HepG2 (cell line): ENCODE results near the gene HOXD4.

Experiments used
- ETV6 ChIP-seq: sonication (generic); formaldehyde crosslinking; conservative IDR thresholded peaks from 2 replicates; pipeline ENCODE4 v1.4.0; 2020; ENCODE audit warnings: missing genetic modification reagents
- RFX5 ChIP-seq: IDR thresholded peaks from 2 replicates; pipeline ENCODE4 v1.6.1; 2011; ENCODE audit warnings: low read depth, low read length, improper control_type of control experiment
- RXRA ChIP-seq: sonication (generic); formaldehyde crosslinking; IDR thresholded peaks from 2 replicates; pipeline ENCODE4 v1.5.1; 2020; ENCODE audit warnings: missing genetic modification reagents
- SIN3A ChIP-seq: IDR thresholded peaks from 2 replicates; pipeline ENCODE4 v1.6.1; 2011; ENCODE audit warnings: low read depth, mild to moderate bottlenecking, control low read depth, low read length, borderline replicate concordance
- TAF1 ChIP-seq: sonication (generic); formaldehyde crosslinking; IDR thresholded peaks from 2 replicates; pipeline ENCODE4 v1.4.0; 2020; ENCODE audit warnings: missing genetic modification reagents
- ZNF121 ChIP-seq: sonication (generic); formaldehyde crosslinking; IDR thresholded peaks from 2 replicates; pipeline ENCODE4 v1.5.0; 2020; ENCODE audit warnings: mild to moderate bottlenecking, missing genetic modification reagents
- ZNF670 ChIP-seq: sonication (generic); formaldehyde crosslinking; IDR thresholded peaks from 2 replicates; pipeline ENCODE4 v1.8.0; 2022; ENCODE audit warnings: mild to moderate bottlenecking, missing genetic modification reagents, borderline replicate concordance
- TF ChIP-seq, protein P1 (sequence below): sonication (generic); formaldehyde crosslinking; IDR thresholded peaks from 2 replicates; pipeline ENCODE4 v1.8.1; 2023; ENCODE audit warnings: mild to moderate bottlenecking, inconsistent platforms, moderate library complexity, missing genetic modification reagents, borderline replicate concordance
- TF ChIP-seq, protein P2 (sequence below): sonication (generic); formaldehyde crosslinking; IDR thresholded peaks from 2 replicates; pipeline ENCODE4 v1.8.0; 2022; ENCODE audit warnings: mild to moderate bottlenecking, missing genetic modification reagents, borderline replicate concordance
- TF ChIP-seq, protein P3 (sequence below): sonication (generic); formaldehyde crosslinking; IDR thresholded peaks from 2 replicates; pipeline ENCODE4 v1.5.0; 2020; ENCODE audit warnings: mild to moderate bottlenecking, missing genetic modification reagents, moderate library complexity
- TF ChIP-seq, protein P4 (sequence below), 2 experiments: IDR thresholded peaks; 2 replicates each; pipeline ENCODE4 v1.6.1; 2011 to 2012; ENCODE audit warnings: low read length in 2 of 2, borderline replicate concordance in 1 of 2, low read depth in 1 of 2, mild to moderate bottlenecking in 1 of 2, moderate library complexity in 1 of 2
- TF ChIP-seq, protein P5 (sequence below): sonication (generic); formaldehyde crosslinking; IDR thresholded peaks from 2 replicates; pipeline ENCODE4 v1.4.0; 2020; ENCODE audit warnings: missing genetic modification reagents
- TF ChIP-seq, protein P6 (sequence below): sonication (generic); formaldehyde crosslinking; IDR thresholded peaks from 2 replicates; pipeline ENCODE4 v1.4.0; 2020; ENCODE audit warnings: missing genetic modification reagents
- TF ChIP-seq, protein P7 (sequence below): sonication (generic); formaldehyde crosslinking; IDR thresholded peaks from 2 replicates; pipeline ENCODE4 v1.8.0; 2022; ENCODE audit warnings: missing genetic modification reagents, low read depth, mild to moderate bottlenecking, borderline replicate concordance

DNA sequence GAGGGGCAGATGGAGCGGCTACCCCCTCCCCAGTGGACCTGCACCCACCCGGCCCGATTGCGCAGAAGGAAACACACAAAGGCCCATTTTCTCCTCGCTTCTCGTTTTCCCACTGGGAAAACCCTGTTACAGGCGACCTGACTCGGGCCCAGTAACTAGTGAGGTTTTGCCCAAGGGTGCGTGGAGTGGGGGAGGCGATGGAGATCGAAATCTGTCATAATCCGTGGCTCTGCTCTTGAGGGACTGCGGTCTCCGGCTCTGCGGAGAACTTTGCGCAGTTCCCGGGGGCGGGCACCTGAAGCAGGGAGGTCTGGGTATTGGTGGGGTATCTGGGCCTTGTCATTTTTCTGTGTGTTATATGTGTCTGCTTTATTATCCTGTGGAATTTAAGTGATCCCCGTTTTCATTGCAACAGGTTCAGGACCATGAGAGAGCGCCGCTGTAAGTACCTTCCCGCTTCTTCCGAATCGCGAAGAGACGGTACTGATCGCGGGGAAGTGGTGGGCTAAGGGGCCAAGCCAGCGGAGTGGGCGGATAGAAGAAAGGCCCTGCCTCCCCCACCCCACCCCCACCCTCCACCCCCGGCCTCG lies 4.0 kb upstream of the HOXD4 start:
- TF ChIP-seq, protein P1, sequence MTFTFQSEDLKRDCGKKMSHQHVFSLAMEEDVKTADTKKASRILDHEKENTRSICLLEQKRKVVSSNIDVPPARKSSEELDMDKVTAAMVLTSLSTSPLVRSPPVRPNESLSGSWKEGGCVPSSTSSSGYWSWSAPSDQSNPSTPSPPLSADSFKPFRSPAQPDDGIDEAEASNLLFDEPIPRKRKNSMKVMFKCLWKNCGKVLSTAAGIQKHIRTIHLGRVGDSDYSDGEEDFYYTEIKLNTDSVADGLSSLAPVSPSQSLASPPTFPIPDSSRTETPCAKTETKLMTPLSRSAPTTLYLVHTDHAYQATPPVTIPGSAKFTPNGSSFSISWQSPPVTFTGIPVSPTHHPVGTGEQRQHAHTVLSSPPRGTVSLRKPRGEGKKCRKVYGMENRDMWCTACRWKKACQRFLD (CRISPR knock-in tag): no peak
- no peak for TF ChIP-seq RFX5
- TF ChIP-seq, protein P2, sequence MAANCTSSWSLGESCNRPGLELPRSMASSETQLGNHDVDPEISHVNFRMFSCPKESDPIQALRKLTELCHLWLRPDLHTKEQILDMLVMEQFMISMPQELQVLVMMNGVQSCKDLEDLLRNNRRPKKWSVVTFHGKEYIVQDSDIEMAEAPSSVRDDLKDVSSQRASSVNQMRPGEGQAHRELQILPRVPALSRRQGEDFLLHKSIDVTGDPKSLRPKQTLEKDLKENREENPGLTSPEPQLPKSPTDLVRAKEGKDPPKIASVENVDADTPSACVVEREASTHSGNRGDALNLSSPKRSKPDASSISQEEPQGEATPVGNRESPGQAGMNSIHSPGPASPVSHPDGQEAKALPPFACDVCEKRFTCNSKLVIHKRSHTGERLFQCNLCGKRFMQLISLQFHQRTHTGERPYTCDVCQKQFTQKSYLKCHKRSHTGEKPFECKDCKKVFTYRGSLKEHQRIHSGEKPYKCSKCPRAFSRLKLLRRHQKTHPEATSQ: no peak
- TF ChIP-seq ZNF121 (CRISPR knock-in tag): no peak
- TF ChIP-seq RXRA: no peak
- no peak for TF ChIP-seq SIN3A
- TF ChIP-seq, protein P3, sequence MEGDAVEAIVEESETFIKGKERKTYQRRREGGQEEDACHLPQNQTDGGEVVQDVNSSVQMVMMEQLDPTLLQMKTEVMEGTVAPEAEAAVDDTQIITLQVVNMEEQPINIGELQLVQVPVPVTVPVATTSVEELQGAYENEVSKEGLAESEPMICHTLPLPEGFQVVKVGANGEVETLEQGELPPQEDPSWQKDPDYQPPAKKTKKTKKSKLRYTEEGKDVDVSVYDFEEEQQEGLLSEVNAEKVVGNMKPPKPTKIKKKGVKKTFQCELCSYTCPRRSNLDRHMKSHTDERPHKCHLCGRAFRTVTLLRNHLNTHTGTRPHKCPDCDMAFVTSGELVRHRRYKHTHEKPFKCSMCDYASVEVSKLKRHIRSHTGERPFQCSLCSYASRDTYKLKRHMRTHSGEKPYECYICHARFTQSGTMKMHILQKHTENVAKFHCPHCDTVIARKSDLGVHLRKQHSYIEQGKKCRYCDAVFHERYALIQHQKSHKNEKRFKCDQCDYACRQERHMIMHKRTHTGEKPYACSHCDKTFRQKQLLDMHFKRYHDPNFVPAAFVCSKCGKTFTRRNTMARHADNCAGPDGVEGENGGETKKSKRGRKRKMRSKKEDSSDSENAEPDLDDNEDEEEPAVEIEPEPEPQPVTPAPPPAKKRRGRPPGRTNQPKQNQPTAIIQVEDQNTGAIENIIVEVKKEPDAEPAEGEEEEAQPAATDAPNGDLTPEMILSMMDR (CRISPR knock-in tag): no peak
- TF ChIP-seq, protein P4, sequence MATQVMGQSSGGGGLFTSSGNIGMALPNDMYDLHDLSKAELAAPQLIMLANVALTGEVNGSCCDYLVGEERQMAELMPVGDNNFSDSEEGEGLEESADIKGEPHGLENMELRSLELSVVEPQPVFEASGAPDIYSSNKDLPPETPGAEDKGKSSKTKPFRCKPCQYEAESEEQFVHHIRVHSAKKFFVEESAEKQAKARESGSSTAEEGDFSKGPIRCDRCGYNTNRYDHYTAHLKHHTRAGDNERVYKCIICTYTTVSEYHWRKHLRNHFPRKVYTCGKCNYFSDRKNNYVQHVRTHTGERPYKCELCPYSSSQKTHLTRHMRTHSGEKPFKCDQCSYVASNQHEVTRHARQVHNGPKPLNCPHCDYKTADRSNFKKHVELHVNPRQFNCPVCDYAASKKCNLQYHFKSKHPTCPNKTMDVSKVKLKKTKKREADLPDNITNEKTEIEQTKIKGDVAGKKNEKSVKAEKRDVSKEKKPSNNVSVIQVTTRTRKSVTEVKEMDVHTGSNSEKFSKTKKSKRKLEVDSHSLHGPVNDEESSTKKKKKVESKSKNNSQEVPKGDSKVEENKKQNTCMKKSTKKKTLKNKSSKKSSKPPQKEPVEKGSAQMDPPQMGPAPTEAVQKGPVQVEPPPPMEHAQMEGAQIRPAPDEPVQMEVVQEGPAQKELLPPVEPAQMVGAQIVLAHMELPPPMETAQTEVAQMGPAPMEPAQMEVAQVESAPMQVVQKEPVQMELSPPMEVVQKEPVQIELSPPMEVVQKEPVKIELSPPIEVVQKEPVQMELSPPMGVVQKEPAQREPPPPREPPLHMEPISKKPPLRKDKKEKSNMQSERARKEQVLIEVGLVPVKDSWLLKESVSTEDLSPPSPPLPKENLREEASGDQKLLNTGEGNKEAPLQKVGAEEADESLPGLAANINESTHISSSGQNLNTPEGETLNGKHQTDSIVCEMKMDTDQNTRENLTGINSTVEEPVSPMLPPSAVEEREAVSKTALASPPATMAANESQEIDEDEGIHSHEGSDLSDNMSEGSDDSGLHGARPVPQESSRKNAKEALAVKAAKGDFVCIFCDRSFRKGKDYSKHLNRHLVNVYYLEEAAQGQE (IDR thresholded peaks at IDR 0.05; ENCODE audit: borderline replicate concordance in 1 of 2, low read depth in 1 of 2, low read length in 2 of 2): no peak
- no peak for TF ChIP-seq ZNF670
- no peak for TF ChIP-seq ETV6 (CRISPR knock-in tag)
- TF ChIP-seq, protein P5, sequence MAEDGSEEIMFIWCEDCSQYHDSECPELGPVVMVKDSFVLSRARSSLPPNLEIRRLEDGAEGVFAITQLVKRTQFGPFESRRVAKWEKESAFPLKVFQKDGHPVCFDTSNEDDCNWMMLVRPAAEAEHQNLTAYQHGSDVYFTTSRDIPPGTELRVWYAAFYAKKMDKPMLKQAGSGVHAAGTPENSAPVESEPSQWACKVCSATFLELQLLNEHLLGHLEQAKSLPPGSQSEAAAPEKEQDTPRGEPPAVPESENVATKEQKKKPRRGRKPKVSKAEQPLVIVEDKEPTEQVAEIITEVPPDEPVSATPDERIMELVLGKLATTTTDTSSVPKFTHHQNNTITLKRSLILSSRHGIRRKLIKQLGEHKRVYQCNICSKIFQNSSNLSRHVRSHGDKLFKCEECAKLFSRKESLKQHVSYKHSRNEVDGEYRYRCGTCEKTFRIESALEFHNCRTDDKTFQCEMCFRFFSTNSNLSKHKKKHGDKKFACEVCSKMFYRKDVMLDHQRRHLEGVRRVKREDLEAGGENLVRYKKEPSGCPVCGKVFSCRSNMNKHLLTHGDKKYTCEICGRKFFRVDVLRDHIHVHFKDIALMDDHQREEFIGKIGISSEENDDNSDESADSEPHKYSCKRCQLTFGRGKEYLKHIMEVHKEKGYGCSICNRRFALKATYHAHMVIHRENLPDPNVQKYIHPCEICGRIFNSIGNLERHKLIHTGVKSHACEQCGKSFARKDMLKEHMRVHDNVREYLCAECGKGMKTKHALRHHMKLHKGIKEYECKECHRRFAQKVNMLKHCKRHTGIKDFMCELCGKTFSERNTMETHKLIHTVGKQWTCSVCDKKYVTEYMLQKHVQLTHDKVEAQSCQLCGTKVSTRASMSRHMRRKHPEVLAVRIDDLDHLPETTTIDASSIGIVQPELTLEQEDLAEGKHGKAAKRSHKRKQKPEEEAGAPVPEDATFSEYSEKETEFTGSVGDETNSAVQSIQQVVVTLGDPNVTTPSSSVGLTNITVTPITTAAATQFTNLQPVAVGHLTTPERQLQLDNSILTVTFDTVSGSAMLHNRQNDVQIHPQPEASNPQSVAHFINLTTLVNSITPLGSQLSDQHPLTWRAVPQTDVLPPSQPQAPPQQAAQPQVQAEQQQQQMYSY (CRISPR knock-in tag): no peak
- TF ChIP-seq, protein P6, sequence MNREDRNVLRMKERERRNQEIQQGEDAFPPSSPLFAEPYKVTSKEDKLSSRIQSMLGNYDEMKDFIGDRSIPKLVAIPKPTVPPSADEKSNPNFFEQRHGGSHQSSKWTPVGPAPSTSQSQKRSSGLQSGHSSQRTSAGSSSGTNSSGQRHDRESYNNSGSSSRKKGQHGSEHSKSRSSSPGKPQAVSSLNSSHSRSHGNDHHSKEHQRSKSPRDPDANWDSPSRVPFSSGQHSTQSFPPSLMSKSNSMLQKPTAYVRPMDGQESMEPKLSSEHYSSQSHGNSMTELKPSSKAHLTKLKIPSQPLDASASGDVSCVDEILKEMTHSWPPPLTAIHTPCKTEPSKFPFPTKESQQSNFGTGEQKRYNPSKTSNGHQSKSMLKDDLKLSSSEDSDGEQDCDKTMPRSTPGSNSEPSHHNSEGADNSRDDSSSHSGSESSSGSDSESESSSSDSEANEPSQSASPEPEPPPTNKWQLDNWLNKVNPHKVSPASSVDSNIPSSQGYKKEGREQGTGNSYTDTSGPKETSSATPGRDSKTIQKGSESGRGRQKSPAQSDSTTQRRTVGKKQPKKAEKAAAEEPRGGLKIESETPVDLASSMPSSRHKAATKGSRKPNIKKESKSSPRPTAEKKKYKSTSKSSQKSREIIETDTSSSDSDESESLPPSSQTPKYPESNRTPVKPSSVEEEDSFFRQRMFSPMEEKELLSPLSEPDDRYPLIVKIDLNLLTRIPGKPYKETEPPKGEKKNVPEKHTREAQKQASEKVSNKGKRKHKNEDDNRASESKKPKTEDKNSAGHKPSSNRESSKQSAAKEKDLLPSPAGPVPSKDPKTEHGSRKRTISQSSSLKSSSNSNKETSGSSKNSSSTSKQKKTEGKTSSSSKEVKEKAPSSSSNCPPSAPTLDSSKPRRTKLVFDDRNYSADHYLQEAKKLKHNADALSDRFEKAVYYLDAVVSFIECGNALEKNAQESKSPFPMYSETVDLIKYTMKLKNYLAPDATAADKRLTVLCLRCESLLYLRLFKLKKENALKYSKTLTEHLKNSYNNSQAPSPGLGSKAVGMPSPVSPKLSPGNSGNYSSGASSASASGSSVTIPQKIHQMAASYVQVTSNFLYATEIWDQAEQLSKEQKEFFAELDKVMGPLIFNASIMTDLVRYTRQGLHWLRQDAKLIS: no peak
- TF ChIP-seq, protein P7, sequence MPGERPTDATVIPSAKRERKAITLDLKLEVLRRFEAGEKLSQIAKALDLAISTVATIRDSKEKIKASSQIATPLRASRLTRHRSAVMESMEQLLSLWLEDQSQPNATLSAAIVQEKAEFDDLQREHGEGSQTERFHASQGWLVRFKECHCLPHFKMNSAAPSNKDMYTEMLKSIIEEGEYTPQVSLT (CRISPR knock-in tag): no peak
- TF ChIP-seq TAF1 (CRISPR knock-in tag): no peak
